ENCODE results near the gene CYP21A2. TPM values are rescaled to one million over a fixed set of nuclear protein-coding genes. Genes with fewer than 3 reads are reported as not detected.
"Not testable (repeated sequence)": the region's sequence is repeated elsewhere in the genome, so short reads cannot be mapped to it uniquely, and the experiment has no call there.

CYP21A2 gene
- polyA plus RNA-seq (2013, experiment 1 of 2): 0.10 TPM
- polyA plus RNA-seq (2013, experiment 2 of 2): 0.11 TPM

- not testable (repeated sequence) for H2BK5ac ChIP-seq (ENCODE audit: low read length); H3K27me3 ChIP-seq (ENCODE audit: insufficient read depth, low read length, poor library complexity); H3K27ac ChIP-seq (ENCODE audit: low read depth, low read length); H3K79me1 ChIP-seq (ENCODE audit: low read length); H3K4me1 ChIP-seq (ENCODE audit: control insufficient read depth, low read depth, low read length); H3K4ac ChIP-seq (ENCODE audit: low read depth, low read length); H3K4me2 ChIP-seq (ENCODE audit: low read length); H3K36me3 ChIP-seq (ENCODE audit: control insufficient read depth, insufficient read depth, low read length); H4K8ac ChIP-seq (ENCODE audit: low read depth, low read length); H3K23ac ChIP-seq (ENCODE audit: low read length); H3K79me2 ChIP-seq (ENCODE audit: control insufficient read depth, insufficient read depth, low read length); DNase-seq; H3K56ac ChIP-seq (ENCODE audit: low read length); H3K18ac ChIP-seq (ENCODE audit: low read length); H4K5ac ChIP-seq (ENCODE audit: low read length); H2BK120ac ChIP-seq (ENCODE audit: low read depth, low read length); H3K9ac ChIP-seq (ENCODE audit: low read length); H2BK15ac ChIP-seq (replicated peaks; ENCODE audit: low read depth); H2AK5ac ChIP-seq (ENCODE audit: low read length); H3K4me3 ChIP-seq (ENCODE audit: low read length)
- WGBS (ENCODE audit: extremely low coverage, insufficient coverage, low lambda C conversion rate): no CpG with 5 or more reads among the region's 19 CpGs
Observed at GRCh38 chr6:32037598-32038524, at the start of gene CYP21A2. Gene CYP21A2, plus strand, starts transcription at chr6:32038415. Its CDS starts 8 bp downstream, at chr6:32038423.

- H3K9ac ChIP-seq (ENCODE audit: low read length); H3K27me3 ChIP-seq (ENCODE audit: insufficient read depth, low read length, poor library complexity); H2BK5ac ChIP-seq (ENCODE audit: low read length); H3K36me3 ChIP-seq (ENCODE audit: control insufficient read depth, insufficient read depth, low read length); H2BK15ac ChIP-seq (replicated peaks; ENCODE audit: low read depth); DNase-seq; H2AK5ac ChIP-seq (ENCODE audit: low read length); H3K23ac ChIP-seq (ENCODE audit: low read length); H3K4me2 ChIP-seq (ENCODE audit: low read length); H3K4me1 ChIP-seq (ENCODE audit: control insufficient read depth, low read depth, low read length); H3K79me2 ChIP-seq (ENCODE audit: control insufficient read depth, insufficient read depth, low read length); H3K79me1 ChIP-seq (ENCODE audit: low read length); H3K27ac ChIP-seq (ENCODE audit: low read depth, low read length); H2BK120ac ChIP-seq (ENCODE audit: low read depth, low read length); H3K18ac ChIP-seq (ENCODE audit: low read length); H3K4me3 ChIP-seq (ENCODE audit: low read length); H4K5ac ChIP-seq (ENCODE audit: low read length); H4K8ac ChIP-seq (ENCODE audit: low read depth, low read length); H3K56ac ChIP-seq (ENCODE audit: low read length); H3K4ac ChIP-seq (ENCODE audit: low read depth, low read length): not testable (repeated sequence)
- WGBS (ENCODE audit: extremely low coverage, insufficient coverage, low lambda C conversion rate): no CpG with 5 or more reads among the region's 10 CpGs
Observed at GRCh38 chr6:31989363-31989762, 48.9 kb upstream of the CYP21A2 start.

GRCh38 chr6:31994421-31994820 is 43.8 kb upstream of the CYP21A2 start:
- not testable (repeated sequence) for H4K5ac ChIP-seq (ENCODE audit: low read length); H2BK120ac ChIP-seq (ENCODE audit: low read depth, low read length); H2AK5ac ChIP-seq (ENCODE audit: low read length); H3K56ac ChIP-seq (ENCODE audit: low read length); H3K79me2 ChIP-seq (ENCODE audit: control insufficient read depth, insufficient read depth, low read length); H3K27ac ChIP-seq (ENCODE audit: low read depth, low read length); H3K27me3 ChIP-seq (ENCODE audit: insufficient read depth, low read length, poor library complexity); H2BK5ac ChIP-seq (ENCODE audit: low read length); H3K79me1 ChIP-seq (ENCODE audit: low read length); H2BK15ac ChIP-seq (replicated peaks; ENCODE audit: low read depth); H3K4me1 ChIP-seq (ENCODE audit: control insufficient read depth, low read depth, low read length); DNase-seq; H3K36me3 ChIP-seq (ENCODE audit: control insufficient read depth, insufficient read depth, low read length); H3K4me2 ChIP-seq (ENCODE audit: low read length); H3K23ac ChIP-seq (ENCODE audit: low read length); H3K18ac ChIP-seq (ENCODE audit: low read length); H3K4ac ChIP-seq (ENCODE audit: low read depth, low read length); H3K9ac ChIP-seq (ENCODE audit: low read length); H3K4me3 ChIP-seq (ENCODE audit: low read length); H4K8ac ChIP-seq (ENCODE audit: low read depth, low read length)
- no CpG with 5 or more reads among the region's 14 CpGs for WGBS (ENCODE audit: extremely low coverage, insufficient coverage, low lambda C conversion rate)

- not testable (repeated sequence) for H3K27me3 ChIP-seq (ENCODE audit: insufficient read depth, low read length, poor library complexity); H3K18ac ChIP-seq (ENCODE audit: low read length); H3K4me1 ChIP-seq (ENCODE audit: control insufficient read depth, low read depth, low read length); H3K4ac ChIP-seq (ENCODE audit: low read depth, low read length); H3K56ac ChIP-seq (ENCODE audit: low read length); H3K27ac ChIP-seq (ENCODE audit: low read depth, low read length); H2AK5ac ChIP-seq (ENCODE audit: low read length); H3K23ac ChIP-seq (ENCODE audit: low read length); H3K79me1 ChIP-seq (ENCODE audit: low read length); H3K79me2 ChIP-seq (ENCODE audit: control insufficient read depth, insufficient read depth, low read length); H4K5ac ChIP-seq (ENCODE audit: low read length); H4K8ac ChIP-seq (ENCODE audit: low read depth, low read length); H3K4me2 ChIP-seq (ENCODE audit: low read length); H2BK15ac ChIP-seq (replicated peaks; ENCODE audit: low read depth); DNase-seq; H2BK5ac ChIP-seq (ENCODE audit: low read length); H3K36me3 ChIP-seq (ENCODE audit: control insufficient read depth, insufficient read depth, low read length); H3K4me3 ChIP-seq (ENCODE audit: low read length); H2BK120ac ChIP-seq (ENCODE audit: low read depth, low read length); H3K9ac ChIP-seq (ENCODE audit: low read length)
- WGBS (ENCODE audit: extremely low coverage, insufficient coverage, low lambda C conversion rate): no CpG with 5 or more reads among the region's 6 CpGs
Observed at GRCh38 chr6:31996385-31996784, 41.8 kb upstream of the CYP21A2 start.

GRCh38 chr6:32002546-32003268 is 35.5 kb upstream of the CYP21A2 start:
- H3K9ac ChIP-seq (ENCODE audit: low read length); H2BK120ac ChIP-seq (ENCODE audit: low read depth, low read length); H3K36me3 ChIP-seq (ENCODE audit: control insufficient read depth, insufficient read depth, low read length); H2AK5ac ChIP-seq (ENCODE audit: low read length); H2BK5ac ChIP-seq (ENCODE audit: low read length); H3K4me3 ChIP-seq (ENCODE audit: low read length); H3K79me2 ChIP-seq (ENCODE audit: control insufficient read depth, insufficient read depth, low read length); H3K79me1 ChIP-seq (ENCODE audit: low read length); H2BK15ac ChIP-seq (replicated peaks; ENCODE audit: low read depth); H4K5ac ChIP-seq (ENCODE audit: low read length); DNase-seq; H3K4me1 ChIP-seq (ENCODE audit: control insufficient read depth, low read depth, low read length); H3K4ac ChIP-seq (ENCODE audit: low read depth, low read length); H3K23ac ChIP-seq (ENCODE audit: low read length); H3K27ac ChIP-seq (ENCODE audit: low read depth, low read length); H3K18ac ChIP-seq (ENCODE audit: low read length); H3K27me3 ChIP-seq (ENCODE audit: insufficient read depth, low read length, poor library complexity); H3K4me2 ChIP-seq (ENCODE audit: low read length); H3K56ac ChIP-seq (ENCODE audit: low read length); H4K8ac ChIP-seq (ENCODE audit: low read depth, low read length): not testable (repeated sequence)
- WGBS (ENCODE audit: extremely low coverage, insufficient coverage, low lambda C conversion rate): no CpG with 5 or more reads among the region's 15 CpGs

Data from mesendoderm (in vitro differentiated cells).